ENCODE data around the gene PHACTR4.

DNA sequence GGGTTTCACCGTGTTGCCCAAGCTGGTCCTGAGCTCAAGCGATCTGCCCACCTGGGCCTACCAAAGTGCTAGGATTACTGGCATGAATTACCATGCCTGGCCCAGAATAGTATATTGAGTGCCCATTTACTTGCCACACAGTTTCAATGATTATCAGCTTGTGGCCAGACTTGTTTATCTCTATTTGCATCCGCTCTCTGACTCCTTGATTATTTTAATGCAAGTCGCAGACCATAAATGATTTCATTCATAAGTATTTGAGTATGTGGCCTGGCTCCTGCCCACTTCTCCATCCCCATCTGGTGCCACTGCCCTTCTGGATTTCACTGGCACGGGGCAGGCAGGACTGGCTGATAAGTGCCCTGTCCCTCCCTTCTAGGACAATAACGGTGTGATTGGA is 165.1 kb downstream of the PHACTR4 start:
- no peak for TF ChIP-seq POLR2AphosphoS5 (IDR thresholded peaks at IDR 0.05)
- TF ChIP-seq, protein P1, sequence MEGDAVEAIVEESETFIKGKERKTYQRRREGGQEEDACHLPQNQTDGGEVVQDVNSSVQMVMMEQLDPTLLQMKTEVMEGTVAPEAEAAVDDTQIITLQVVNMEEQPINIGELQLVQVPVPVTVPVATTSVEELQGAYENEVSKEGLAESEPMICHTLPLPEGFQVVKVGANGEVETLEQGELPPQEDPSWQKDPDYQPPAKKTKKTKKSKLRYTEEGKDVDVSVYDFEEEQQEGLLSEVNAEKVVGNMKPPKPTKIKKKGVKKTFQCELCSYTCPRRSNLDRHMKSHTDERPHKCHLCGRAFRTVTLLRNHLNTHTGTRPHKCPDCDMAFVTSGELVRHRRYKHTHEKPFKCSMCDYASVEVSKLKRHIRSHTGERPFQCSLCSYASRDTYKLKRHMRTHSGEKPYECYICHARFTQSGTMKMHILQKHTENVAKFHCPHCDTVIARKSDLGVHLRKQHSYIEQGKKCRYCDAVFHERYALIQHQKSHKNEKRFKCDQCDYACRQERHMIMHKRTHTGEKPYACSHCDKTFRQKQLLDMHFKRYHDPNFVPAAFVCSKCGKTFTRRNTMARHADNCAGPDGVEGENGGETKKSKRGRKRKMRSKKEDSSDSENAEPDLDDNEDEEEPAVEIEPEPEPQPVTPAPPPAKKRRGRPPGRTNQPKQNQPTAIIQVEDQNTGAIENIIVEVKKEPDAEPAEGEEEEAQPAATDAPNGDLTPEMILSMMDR (IDR thresholded peaks at IDR 0.05), result no peak
- TF ChIP-seq EP300 (IDR thresholded peaks at IDR 0.05), result no peak
